Measurements from ENCODE around the gene PFKL.

DNA sequence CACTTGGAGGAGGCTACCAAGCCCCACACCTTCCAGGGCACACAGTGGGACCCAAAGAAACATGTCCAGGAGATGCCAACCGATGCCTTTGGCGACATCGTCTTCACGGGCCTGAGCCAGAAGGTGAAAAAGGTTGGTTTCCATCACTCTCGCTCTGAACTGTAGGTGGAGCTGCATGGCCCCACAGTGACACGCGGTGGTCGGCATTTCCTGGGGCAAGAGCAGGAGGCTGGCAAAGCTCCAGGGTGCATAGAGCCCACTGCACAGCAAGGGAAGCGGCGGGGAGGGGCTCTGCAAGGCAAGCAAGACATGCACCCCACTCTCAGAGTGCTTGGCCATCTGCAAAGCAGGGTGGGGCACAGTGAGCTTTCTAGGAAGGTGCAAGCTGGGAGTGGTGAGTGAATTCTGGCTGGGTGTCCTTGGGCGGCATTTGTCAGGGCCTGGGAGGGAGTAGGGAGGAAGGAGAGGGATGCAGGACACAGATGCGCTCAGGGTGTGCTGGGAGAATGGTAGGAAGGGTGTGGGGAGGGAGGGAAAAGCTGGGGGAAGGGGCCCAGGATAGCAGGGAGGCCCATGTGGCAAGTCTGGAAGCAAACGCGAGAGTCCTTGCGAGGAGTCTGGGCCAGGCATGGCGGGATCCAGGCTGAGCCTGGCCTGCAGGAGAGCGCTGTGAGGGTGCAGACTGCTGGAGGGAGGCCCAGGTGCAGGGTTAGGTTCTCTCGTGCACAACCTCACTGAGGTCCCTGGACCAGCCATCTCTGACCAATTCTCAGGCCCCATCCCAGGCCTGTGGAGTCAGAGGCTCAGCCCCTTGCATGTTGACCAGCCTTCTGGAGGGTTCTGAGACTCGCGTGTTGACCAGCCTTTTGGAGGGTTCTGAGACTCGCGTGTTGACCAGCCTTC is 64.5 kb downstream of the PFKL start:
- no peak for TF ChIP-seq EZH2 (IDR thresholded peaks at IDR 0.05; ENCODE audit: insufficient read depth, poor library complexity, severe bottlenecking)
- TF ChIP-seq EZH2phosphoT487 (IDR thresholded peaks at IDR 0.05; ENCODE audit: insufficient read depth, low read depth) = no peak
